T1000 (cell line): ENCODE results near the gene COL18A1.
"Not testable (repeated sequence)": the region's sequence is repeated elsewhere in the genome, so short reads cannot be mapped to it uniquely, and the experiment has no call there.

ENCODE experiments used
- DNase-seq: peaks from one replicate; lab custom pipeline; 2025; ENCODE audit warnings: mixed read lengths; lab: John Stamatoyannopoulos, UW

The COL18A1 gene

GRCh38 chr21:45441431-45442255 is 36.7 kb downstream of the COL18A1 start:
- DNase-seq, result no peak

GRCh38 chr21:45442276-45442675 is 37.3 kb downstream of the COL18A1 start:
- DNase-seq, result no peak

GRCh38 chr21:45442686-45443594 is 38.0 kb downstream of the COL18A1 start:
- not testable (repeated sequence) for DNase-seq

- DNase-seq, result no peak
These were observed 38.7 kb downstream of the COL18A1 start for GRCh38 chr21:45443595-45444181.

- DNase-seq, result no peak
These were observed 39.4 kb downstream of the COL18A1 start for GRCh38 chr21:45444385-45444784.

GRCh38 chr21:45445369-45445768 is 40.4 kb downstream of the COL18A1 start:
- DNase-seq, result no peak

- no peak for DNase-seq
These were observed 42.9 kb downstream of the COL18A1 start for GRCh38 chr21:45447821-45448220.

GRCh38 chr21:45448283-45448809 is 43.4 kb downstream of the COL18A1 start:
- DNase-seq, result no peak

GRCh38 chr21:45448810-45449657 is 44.1 kb downstream of the COL18A1 start:
- DNase-seq, result no peak

- no peak for DNase-seq
These were observed 44.9 kb downstream of the COL18A1 start for GRCh38 chr21:45449658-45450422.

GRCh38 chr21:45450423-45451090 is 45.6 kb downstream of the COL18A1 start:
- DNase-seq, result no peak

GRCh38 chr21:45451091-45451740 is 46.3 kb downstream of the COL18A1 start:
- DNase-seq, result no peak

- DNase-seq, result no peak
These were observed 46.8 kb downstream of the COL18A1 start for GRCh38 chr21:45451771-45452182.

GRCh38 chr21:45452696-45453307 is 47.8 kb downstream of the COL18A1 start:
- no peak for DNase-seq

- DNase-seq, result no peak
These were observed 48.5 kb downstream of the COL18A1 start for GRCh38 chr21:45453308-45453950.

- no peak for DNase-seq
These were observed 49.3 kb downstream of the COL18A1 start for GRCh38 chr21:45454060-45454925.

- DNase-seq, result no peak
These were observed 50.1 kb downstream of the COL18A1 start for GRCh38 chr21:45454926-45455673.
